PC-3 (cell line): Measurements from ENCODE around the gene RPL27A.

Experiments used
- CTCF ChIP-seq: fragments of 300-600 bp; sonication (generic); conservative IDR thresholded peaks from 2 replicates; pipeline ENCODE4 v1.5.1; 2017; ENCODE audit warnings: antibody characterized with exemption, low read depth, mild to moderate bottlenecking, low read length
- EZH2 ChIP-seq: fragments of 300-600 bp; sonication (generic); IDR thresholded peaks from one replicate; pipeline ENCODE4 v1.6.1; 2017; ENCODE audit warnings: antibody characterized with exemption, mild to moderate bottlenecking, low read length; ENCODE audit not compliant: unreplicated experiment

GRCh38 chr11:8715501-8715900 is 32.9 kb downstream of the RPL27A start:
- no peak for TF ChIP-seq CTCF
- TF ChIP-seq EZH2, result no peak
